ENCODE results near the gene PCYT1B.

DNA sequence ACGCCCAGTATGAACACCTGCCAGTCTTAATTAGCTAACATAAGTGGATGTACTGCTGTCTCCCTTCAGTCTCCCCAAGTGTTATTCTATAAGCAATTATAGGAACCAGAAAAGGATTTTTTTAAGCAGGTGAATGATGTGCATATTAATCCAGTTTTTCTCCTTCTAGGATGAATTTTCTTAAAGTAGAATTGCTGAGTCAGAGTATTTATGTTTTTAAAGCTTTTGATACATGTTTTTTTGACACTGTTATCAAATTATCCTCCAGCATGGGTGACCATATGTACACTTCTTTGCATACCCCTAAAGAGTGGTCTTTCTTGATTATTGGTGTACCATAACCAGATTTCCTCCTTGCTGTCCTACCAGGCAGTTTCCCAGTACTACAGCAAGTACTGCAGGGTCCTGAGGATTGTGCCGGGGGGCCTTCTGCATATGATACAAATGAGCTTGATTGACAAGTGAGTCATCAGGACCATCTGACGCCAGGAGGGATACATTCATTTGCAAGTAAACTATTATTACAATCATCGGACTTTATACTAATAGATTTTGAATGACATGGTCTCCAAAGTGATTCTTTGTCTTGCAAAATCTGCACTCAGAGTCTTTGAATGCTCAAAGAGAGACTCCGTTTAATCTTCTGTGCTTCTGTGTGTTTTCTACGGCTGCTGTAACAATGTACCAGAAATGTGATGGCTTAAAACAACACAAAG lies 10.7 kb upstream of the PCYT1B start:
- TF ChIP-seq POLR2AphosphoS5 (IDR thresholded peaks at IDR 0.05) (no peak), CTCF (IDR thresholded peaks at IDR 0.05) (no peak), POLR2A (IDR thresholded peaks at IDR 0.05) (no peak)

Measured in stomach (tissue), 4 donors.